ENCODE results near the gene LRRC8C.
"Not testable (repeated sequence)": the region's sequence is repeated elsewhere in the genome, so short reads cannot be mapped to it uniquely, and the experiment has no call there.

LRRC8C gene

GRCh38 chr1:89632657-89633247 is at the start of gene LRRC8C:
Gene LRRC8C (plus strand): TSS chr1:89633120. CDS start chr1:89686474, 53,354 bp downstream.
- Mint-ChIP-seq H3K9me3 (no peaks in the 10 kb centered on the region), H3K4me1 (ENCODE audit: low read depth) (peaks cover 80% of the 10 kb centered on the region), H3K36me3 (ENCODE audit: low read depth) (peaks cover 41% of the 10 kb centered on the region)

GRCh38 chr1:89584211-89584610 is 48.7 kb upstream of the LRRC8C start:
- H3K9me3 Mint-ChIP-seq: no peaks in the 10 kb centered on the region
- H3K4me3 Mint-ChIP-seq: no peak overlapping the region
- H3K36me3 Mint-ChIP-seq (ENCODE audit: low read depth): peaks cover 91% of the 10 kb centered on the region
- H3K4me1 Mint-ChIP-seq (ENCODE audit: low read depth): peaks cover 66% of the 10 kb centered on the region
- H3K27ac Mint-ChIP-seq: no peak overlapping the region
- no peaks in the 10 kb centered on the region for H3K27me3 Mint-ChIP-seq

More at GRCh38 chr1:89632657-89633247, at the start of gene LRRC8C:
- H3K27ac Mint-ChIP-seq: peak within 1 kb of the TSS; percentile 93
- peak within 1 kb of the TSS; percentile 99 for H3K4me3 Mint-ChIP-seq
- no peaks in the 10 kb centered on the region for H3K27me3 Mint-ChIP-seq

GRCh38 chr1:89584781-89585180 is 48.1 kb upstream of the LRRC8C start:
- H3K27me3 Mint-ChIP-seq: no peaks in the 10 kb centered on the region
- H3K4me1 Mint-ChIP-seq (ENCODE audit: low read depth): peaks cover 70% of the 10 kb centered on the region
- no peaks in the 10 kb centered on the region for H3K9me3 Mint-ChIP-seq
- no peak overlapping the region for H3K27ac Mint-ChIP-seq
- no peak overlapping the region for H3K4me3 Mint-ChIP-seq
- peaks cover 91% of the 10 kb centered on the region for H3K36me3 Mint-ChIP-seq (ENCODE audit: low read depth)

GRCh38 chr1:89587729-89588161 is 45.2 kb upstream of the LRRC8C start:
- Mint-ChIP-seq H3K27me3 (no peaks in the 10 kb centered on the region), H3K27ac (peak overlapping the region; percentile 77), H3K9me3 (no peaks in the 10 kb centered on the region), H3K4me1 (ENCODE audit: low read depth) (peaks cover 75% of the 10 kb centered on the region), H3K36me3 (ENCODE audit: low read depth) (peaks cover 83% of the 10 kb centered on the region), H3K4me3 (no peak overlapping the region)

- Mint-ChIP-seq H3K4me1 (ENCODE audit: low read depth) (peaks cover 83% of the 10 kb centered on the region), H3K36me3 (ENCODE audit: low read depth) (peaks cover 82% of the 10 kb centered on the region), H3K9me3 (no peaks in the 10 kb centered on the region), H3K27ac (peak overlapping the region; percentile 77), H3K4me3 (peak overlapping the region; percentile 20), H3K27me3 (no peaks in the 10 kb centered on the region)
Measured at GRCh38 chr1:89588480-89588879, 44.4 kb upstream of the LRRC8C start.

GRCh38 chr1:89589515-89589914 is 43.4 kb upstream of the LRRC8C start:
- Mint-ChIP-seq H3K4me1 (ENCODE audit: low read depth) (peaks cover 87% of the 10 kb centered on the region), H3K27ac (peak overlapping the region; percentile 63), H3K4me3 (peak overlapping the region; percentile 20), H3K36me3 (ENCODE audit: low read depth) (peaks cover 76% of the 10 kb centered on the region), H3K27me3 (no peaks in the 10 kb centered on the region), H3K9me3 (no peaks in the 10 kb centered on the region)

- Mint-ChIP-seq H3K27ac (no peak overlapping the region), H3K36me3 (ENCODE audit: low read depth) (peaks cover 68% of the 10 kb centered on the region), H3K4me3 (no peak overlapping the region), H3K4me1 (ENCODE audit: low read depth) (peaks cover 78% of the 10 kb centered on the region), H3K9me3 (no peaks in the 10 kb centered on the region), H3K27me3 (no peaks in the 10 kb centered on the region)
Measured at GRCh38 chr1:89590341-89591080, 42.4 kb upstream of the LRRC8C start.

- not testable (repeated sequence) for H3K27ac Mint-ChIP-seq, H3K9me3 Mint-ChIP-seq, H3K27me3 Mint-ChIP-seq, H3K4me3 Mint-ChIP-seq
- Mint-ChIP-seq H3K36me3 (ENCODE audit: low read depth) (peaks cover 65% of the 10 kb centered on the region), H3K4me1 (ENCODE audit: low read depth) (peaks cover 81% of the 10 kb centered on the region)
Measured at GRCh38 chr1:89592861-89593302, 40.0 kb upstream of the LRRC8C start.

GRCh38 chr1:89594096-89594740 is 38.7 kb upstream of the LRRC8C start:
- Mint-ChIP-seq H3K36me3 (ENCODE audit: low read depth) (peaks cover 55% of the 10 kb centered on the region), H3K4me3 (no peak overlapping the region), H3K27me3 (no peaks in the 10 kb centered on the region), H3K9me3 (no peaks in the 10 kb centered on the region), H3K4me1 (ENCODE audit: low read depth) (peaks cover 81% of the 10 kb centered on the region), H3K27ac (no peak overlapping the region)

- no peaks in the 10 kb centered on the region for H3K27me3 Mint-ChIP-seq
- H3K36me3 Mint-ChIP-seq (ENCODE audit: low read depth): peaks cover 44% of the 10 kb centered on the region
- no peak overlapping the region for H3K4me3 Mint-ChIP-seq
- H3K4me1 Mint-ChIP-seq (ENCODE audit: low read depth): peaks cover 81% of the 10 kb centered on the region
- H3K27ac Mint-ChIP-seq: no peak overlapping the region
- H3K9me3 Mint-ChIP-seq: no peaks in the 10 kb centered on the region
Measured at GRCh38 chr1:89596698-89597097, 36.2 kb upstream of the LRRC8C start.

- Mint-ChIP-seq H3K4me1 (ENCODE audit: low read depth) (peaks cover 81% of the 10 kb centered on the region), H3K27ac (peak overlapping the region; percentile 67), H3K36me3 (ENCODE audit: low read depth) (peaks cover 30% of the 10 kb centered on the region), H3K27me3 (no peaks in the 10 kb centered on the region), H3K9me3 (no peaks in the 10 kb centered on the region), H3K4me3 (no peak overlapping the region)
Measured at GRCh38 chr1:89598450-89599331, 34.2 kb upstream of the LRRC8C start.

GRCh38 chr1:89599332-89599630 is 33.6 kb upstream of the LRRC8C start:
- Mint-ChIP-seq H3K4me1 (ENCODE audit: low read depth) (peaks cover 83% of the 10 kb centered on the region), H3K9me3 (no peaks in the 10 kb centered on the region), H3K36me3 (ENCODE audit: low read depth) (peaks cover 28% of the 10 kb centered on the region), H3K4me3 (no peak overlapping the region), H3K27me3 (no peaks in the 10 kb centered on the region), H3K27ac (peak overlapping the region; percentile 67)

- Mint-ChIP-seq H3K27me3 (no peaks in the 10 kb centered on the region), H3K4me1 (ENCODE audit: low read depth) (peaks cover 93% of the 10 kb centered on the region), H3K27ac (peak overlapping the region; percentile 99), H3K4me3 (no peak overlapping the region), H3K9me3 (no peaks in the 10 kb centered on the region), H3K36me3 (ENCODE audit: low read depth) (peaks cover 25% of the 10 kb centered on the region)
Measured at GRCh38 chr1:89600451-89601224, 32.3 kb upstream of the LRRC8C start.

- peak overlapping the region; percentile 61 for H3K4me3 Mint-ChIP-seq
- peak overlapping the region; percentile 99 for H3K27ac Mint-ChIP-seq
- peaks cover 9% of the 10 kb centered on the region for H3K36me3 Mint-ChIP-seq (ENCODE audit: low read depth)
- H3K4me1 Mint-ChIP-seq (ENCODE audit: low read depth): peaks cover 100% of the 10 kb centered on the region
- H3K9me3 Mint-ChIP-seq: no peaks in the 10 kb centered on the region
- H3K27me3 Mint-ChIP-seq: no peaks in the 10 kb centered on the region
Measured at GRCh38 chr1:89602871-89603404, 30.0 kb upstream of the LRRC8C start.

All from stimulated activated naive CD8-positive, alpha-beta T cell treated with anti-CD3 and anti-CD28 coated beads, Interleukin-15, Interleukin-2, amounts not matched to agents 100 ng/mL and 50 ng/mL, for 24 hours (primary cell).